Fibroblast of skin of right biceps (primary cell): ENCODE data around the gene PDGFA.

Source experiments
- DNase-seq: peaks from one replicate; pipeline ENCODE4 v3.0.0-alpha.2; 2013

The PDGFA gene

GRCh38 chr7:471191-471865, 48.3 kb downstream of the PDGFA start:
- no peak for DNase-seq

GRCh38 chr7:469563-469961, 50.1 kb downstream of the PDGFA start:
- no peak for DNase-seq

GRCh38 chr7:468681-469562, 50.7 kb downstream of the PDGFA start:
- DNase-seq: peak; percentile 51

GRCh38 chr7:467856-468545, 51.6 kb downstream of the PDGFA start:
- no peak for DNase-seq

GRCh38 chr7:467393-467828, 52.2 kb downstream of the PDGFA start:
- no peak for DNase-seq

- no peak for DNase-seq
Measured at GRCh38 chr7:466465-467191, 53.0 kb downstream of the PDGFA start.

GRCh38 chr7:465710-466400, 53.8 kb downstream of the PDGFA start:
- DNase-seq: no peak

- DNase-seq: peak; percentile 22
Measured at GRCh38 chr7:464454-465401, 54.9 kb downstream of the PDGFA start.

GRCh38 chr7:463817-464453, 55.7 kb downstream of the PDGFA start:
- DNase-seq: no peak

GRCh38 chr7:463362-463781, 56.3 kb downstream of the PDGFA start:
- DNase-seq: no peak

GRCh38 chr7:462173-463103, 57.2 kb downstream of the PDGFA start:
- no peak for DNase-seq

GRCh38 chr7:461453-462172, 58.0 kb downstream of the PDGFA start:
- no peak for DNase-seq

GRCh38 chr7:461117-461452, 58.6 kb downstream of the PDGFA start:
- no peak for DNase-seq

GRCh38 chr7:460374-461116, 59.1 kb downstream of the PDGFA start:
- DNase-seq: no peak

- DNase-seq: no peak
Measured at GRCh38 chr7:459584-460373, 59.9 kb downstream of the PDGFA start.

- no peak for DNase-seq
Measured at GRCh38 chr7:458511-459245, 61.0 kb downstream of the PDGFA start.
